GM19468 (cell line): ENCODE measurements around the gene PRC1.
"Not testable (repeated sequence)": the region's sequence is repeated elsewhere in the genome, so short reads cannot be mapped to it uniquely, and the experiment has no call there.

Experiments used
- ATAC-seq: cut with Tn5 transposase; IDR thresholded peaks from one replicate; pipeline ENCODE4 v1.9.1; 2021; ENCODE audit warnings: mild to moderate bottlenecking, moderate library complexity, moderate number of reproducible peaks; ENCODE audit not compliant: unreplicated experiment; ENCODE audit errors: extremely low read depth

Gene PRC1, protein sequence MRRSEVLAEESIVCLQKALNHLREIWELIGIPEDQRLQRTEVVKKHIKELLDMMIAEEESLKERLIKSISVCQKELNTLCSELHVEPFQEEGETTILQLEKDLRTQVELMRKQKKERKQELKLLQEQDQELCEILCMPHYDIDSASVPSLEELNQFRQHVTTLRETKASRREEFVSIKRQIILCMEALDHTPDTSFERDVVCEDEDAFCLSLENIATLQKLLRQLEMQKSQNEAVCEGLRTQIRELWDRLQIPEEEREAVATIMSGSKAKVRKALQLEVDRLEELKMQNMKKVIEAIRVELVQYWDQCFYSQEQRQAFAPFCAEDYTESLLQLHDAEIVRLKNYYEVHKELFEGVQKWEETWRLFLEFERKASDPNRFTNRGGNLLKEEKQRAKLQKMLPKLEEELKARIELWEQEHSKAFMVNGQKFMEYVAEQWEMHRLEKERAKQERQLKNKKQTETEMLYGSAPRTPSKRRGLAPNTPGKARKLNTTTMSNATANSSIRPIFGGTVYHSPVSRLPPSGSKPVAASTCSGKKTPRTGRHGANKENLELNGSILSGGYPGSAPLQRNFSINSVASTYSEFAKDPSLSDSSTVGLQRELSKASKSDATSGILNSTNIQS

DNA sequence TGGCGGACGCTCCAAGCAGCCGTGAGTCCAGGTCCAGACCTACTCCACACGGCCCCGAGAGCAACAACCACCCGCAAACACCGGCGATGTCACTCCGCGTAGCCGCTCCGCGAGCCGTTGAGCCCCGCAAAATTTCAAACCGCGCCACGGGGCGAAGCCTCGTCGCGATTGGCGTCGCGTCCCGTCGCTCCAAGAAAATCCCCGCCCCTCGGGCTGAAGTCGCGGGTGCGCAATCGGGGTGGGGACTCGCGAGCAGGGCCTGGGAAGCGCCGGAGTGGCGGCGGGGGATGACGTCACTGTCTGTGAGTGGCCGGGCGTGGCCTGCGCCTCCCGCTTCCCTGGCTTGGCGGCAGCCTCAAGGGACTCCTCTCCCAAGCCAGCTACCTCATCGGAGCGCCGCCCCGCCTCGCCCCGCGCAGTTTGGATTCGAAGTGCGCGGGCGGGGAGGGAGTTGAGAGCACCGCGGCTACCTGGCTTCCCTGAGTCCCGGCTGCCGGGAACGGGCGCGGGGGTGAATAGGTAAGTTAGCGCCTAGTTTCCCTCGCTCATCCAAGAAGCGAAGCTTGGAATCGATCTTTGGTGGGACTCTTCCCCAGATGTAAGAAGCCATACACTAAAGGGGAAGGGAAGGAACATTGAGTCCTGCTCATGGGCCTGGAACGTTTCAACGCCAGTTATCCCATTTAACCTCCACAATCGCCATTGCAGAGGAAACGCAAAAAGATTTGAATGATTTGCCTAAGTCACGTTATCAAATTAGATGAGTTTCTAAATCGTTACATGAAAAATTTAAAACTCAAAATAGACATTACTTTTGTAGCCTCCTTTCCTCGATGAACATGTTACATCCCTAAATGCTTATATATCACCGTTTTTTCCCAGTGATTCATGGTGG, at the start of gene PRC1:
Gene PRC1 (minus strand): TSS at position 119 of the 895 bp plus-strand sequence. CDS start 118 bp downstream, at position 1.
- peak; percentile 97 for ATAC-seq

DNA sequence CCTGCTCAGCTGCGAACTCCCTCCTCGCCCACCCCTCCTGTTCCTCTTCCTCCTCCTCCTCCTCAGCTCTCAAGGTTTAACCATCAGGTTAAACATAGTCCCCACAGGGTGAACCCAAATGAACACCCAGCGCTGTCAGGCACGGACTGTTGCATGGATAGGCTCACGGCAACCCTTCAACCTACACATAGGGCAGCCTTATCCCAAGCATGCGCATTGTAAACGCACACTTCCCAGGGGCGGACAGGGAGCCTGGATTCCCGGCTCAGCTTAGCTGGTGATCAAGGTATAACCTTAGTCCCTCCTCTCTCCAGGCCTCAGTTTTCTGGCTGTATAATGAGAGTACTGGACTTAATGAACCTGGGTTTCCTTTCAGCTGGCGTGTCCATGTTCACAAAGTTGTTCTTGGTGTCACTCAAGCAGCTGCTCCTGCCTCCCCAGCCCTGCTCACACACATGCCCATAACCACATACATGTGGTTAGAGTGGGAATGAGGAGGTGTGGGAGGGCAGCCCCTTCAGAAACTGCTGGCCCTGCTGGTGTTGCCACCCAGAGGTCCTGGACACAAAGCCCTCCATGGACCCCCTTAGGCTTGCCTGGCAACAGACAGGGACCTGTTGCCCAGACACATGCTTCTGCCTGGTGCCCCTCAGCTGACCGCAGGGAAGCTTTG, 49.0 kb upstream of the PRC1 start:
- ATAC-seq: no peak

DNA sequence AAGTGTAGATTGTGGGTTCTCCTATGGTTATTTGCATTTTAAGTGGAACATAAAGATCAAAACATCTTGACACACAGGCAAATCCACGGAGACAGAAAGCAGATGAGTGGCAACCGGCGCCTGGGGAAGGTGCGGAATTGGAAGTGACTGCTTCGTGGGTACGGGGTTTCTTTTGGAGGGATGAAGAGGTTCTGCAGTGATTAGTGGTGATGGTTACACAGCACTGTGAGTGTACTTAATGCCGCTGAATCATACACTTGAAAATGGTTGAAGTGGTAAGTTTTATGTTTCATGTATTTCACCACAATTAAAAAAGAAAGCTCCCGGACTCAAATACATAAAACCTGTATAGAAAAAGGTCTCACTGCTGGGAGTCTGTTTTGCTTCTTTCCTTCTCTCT, 46.5 kb upstream of the PRC1 start:
- no peak for ATAC-seq

DNA sequence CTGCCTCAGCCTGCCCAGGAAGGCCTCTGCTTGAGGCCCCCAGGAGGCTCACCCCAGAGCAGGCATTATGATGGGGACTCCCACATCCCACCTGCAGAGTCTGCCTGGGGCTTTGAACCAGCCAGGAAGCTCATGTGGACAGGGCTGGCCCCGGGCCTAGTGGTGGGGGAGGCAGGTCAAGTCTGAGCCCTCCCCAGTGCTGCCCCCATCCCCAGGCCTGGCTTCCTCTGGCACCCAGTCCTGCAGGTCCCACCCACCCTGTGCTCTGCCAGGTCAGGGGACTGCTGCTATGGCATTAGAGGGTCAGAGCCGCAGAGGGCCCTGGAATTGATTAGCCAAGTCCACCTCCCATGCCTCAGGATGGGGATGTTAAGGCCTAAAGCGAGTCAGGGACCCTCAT, 45.7 kb upstream of the PRC1 start:
- ATAC-seq: no peak

DNA sequence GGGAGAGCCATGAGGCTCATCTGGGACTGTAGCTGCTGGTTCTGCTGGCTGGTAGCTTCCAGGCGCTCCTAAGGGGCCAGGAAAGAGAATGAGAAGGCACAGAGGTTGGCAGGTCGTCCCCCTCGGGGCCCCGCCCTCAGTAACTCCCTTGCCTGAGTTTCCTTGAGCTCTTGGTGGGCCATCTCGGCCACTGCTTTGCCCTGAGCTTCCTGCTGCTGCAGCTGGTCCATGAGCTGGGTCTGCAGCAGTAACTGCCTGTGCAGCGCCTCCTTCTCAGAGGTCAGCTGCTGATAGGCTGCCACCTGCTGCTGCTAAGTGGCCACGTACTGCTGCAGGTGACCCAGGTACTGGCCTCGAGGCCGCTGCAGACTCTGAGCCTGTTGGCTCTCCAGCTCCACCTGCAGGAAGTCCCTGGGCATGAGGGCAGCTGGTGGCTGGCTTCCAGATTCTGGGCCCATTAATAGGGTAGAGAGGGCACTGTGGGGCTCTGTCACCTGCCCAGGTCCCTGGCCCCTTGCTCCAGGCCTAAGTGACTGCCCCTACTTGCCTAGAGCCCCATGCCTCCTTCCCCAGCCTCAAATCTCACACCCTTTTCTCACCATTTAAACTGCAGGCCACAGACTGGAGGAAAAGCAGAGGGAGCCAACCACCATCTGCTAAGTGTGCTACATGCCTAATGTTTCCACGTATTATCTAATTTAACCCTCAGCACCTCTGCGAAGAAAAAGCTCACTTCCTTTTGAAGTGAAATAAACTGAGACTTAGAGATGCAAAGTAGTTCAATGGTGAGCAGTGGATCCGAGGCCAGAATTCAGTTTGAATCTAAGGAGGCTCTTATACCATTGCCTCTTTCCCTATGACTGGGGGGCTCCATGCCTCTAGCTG, 38.8 kb upstream of the PRC1 start:
- no peak for ATAC-seq

DNA sequence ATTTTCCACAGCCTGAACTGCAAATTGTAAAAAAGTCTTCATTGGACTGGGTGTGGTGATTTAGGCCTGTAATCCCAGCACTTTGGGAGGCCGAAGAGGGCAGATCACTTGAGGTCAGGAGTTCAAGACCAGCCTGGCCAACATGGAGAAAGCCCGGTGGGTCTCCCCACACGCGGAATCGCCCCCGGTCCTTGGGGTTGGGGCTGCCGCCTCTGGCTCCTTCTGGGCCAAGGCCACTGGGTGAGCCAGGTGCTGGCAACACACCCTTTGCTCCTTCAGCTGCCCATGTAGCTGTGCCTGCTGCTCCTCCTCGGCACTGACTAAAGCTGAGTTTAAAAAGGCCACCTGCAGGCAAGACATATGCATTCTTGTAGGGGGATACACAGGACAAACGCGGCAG, 37.5 kb upstream of the PRC1 start:
- ATAC-seq: no peak

DNA sequence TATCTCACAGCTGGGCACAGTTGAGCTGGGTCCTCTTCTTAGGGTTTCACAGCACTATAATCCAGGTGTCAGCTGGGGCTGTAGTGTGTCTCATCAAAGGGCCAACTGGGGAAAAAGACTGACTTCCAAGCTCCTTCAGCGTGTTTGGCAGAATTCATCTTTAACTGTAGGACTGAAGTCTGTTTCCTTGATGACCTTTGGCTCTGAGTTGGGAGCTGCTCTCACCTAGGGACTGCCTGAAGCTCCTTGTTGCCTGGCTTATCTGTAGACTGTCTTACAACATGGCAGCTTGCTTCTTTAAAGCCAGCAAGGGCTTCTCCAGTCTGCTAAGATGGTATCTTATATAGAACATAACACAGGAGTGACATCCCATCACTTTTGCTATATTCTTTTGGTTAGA, 33.3 kb upstream of the PRC1 start:
- ATAC-seq: no peak

DNA sequence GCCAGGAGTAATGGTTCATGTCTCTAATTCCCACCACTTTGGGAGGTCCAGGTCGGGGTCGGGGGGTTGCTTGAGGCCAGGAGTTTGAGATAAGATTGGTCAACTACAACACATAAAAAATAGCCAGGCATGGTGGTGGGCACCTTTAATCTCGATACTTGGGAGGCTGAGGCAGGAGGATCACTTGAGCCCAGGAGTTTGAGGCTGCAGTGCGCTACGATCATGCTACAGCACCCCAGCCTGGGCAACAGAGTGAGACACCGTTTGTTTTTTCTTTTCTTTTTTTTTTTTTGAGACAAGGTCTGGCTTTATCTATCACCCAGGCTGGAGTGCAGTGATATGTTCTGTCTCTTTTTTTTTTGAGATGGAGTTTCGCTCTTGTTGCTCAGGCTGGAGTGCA, 29.4 kb upstream of the PRC1 start:
- ATAC-seq: no peak

DNA sequence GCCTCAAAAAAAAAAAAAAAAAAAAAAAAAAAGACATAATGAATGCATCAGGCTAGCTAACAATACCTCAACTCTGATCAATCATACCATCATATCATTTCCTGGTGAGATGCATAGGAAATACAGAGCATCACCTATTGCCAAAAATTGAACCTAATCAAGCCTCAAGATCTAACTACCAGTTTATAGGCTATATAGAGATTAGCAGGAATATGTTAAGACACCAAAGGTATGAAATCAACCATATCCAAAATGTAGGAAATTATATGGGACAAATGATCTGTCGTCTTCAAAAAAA, 28.4 kb upstream of the PRC1 start:
- ATAC-seq: no peak

DNA sequence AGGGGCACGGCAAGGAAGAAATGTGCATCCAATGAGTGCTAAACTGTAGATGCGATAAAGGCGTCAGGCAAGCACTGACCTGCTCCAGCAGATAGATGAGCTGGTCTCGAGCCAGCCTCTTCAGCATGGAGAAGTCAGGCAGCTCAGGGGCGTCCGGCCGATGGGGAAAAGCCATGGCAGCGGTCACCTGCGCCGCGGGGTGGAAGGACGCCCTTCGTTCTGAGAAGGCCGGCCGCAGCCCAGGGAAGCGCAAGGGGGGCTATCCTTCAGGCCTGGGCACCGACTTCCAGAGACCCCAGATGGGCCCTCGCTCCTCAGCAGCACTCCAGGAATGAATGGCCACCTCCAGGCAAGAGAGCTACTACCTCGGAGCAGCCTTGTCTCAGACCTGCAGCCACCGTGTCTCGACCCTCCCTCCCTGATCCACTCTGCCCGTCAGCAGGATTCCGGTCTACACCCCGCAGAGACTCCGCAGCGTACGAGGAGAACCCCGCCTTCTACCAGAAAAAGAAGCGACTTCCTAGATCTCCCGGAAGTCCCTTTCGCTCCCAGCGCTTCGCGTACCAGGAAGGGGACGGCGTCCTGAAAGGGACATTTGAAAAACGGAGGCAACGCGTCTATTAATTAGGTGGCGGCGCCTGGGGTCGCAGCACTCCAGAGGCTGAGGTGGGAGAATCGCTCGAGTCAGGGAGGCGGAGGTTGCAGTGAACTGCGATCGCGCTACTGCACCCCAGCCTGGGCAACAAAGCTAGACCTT, 27.9 kb upstream of the PRC1 start, which contains the start of gene VPS33B:
Gene VPS33B (minus strand): TSS at position 520 of the 757 bp plus-strand sequence. CDS start 345 bp downstream, at position 175.
- peak; percentile 74 for ATAC-seq

DNA sequence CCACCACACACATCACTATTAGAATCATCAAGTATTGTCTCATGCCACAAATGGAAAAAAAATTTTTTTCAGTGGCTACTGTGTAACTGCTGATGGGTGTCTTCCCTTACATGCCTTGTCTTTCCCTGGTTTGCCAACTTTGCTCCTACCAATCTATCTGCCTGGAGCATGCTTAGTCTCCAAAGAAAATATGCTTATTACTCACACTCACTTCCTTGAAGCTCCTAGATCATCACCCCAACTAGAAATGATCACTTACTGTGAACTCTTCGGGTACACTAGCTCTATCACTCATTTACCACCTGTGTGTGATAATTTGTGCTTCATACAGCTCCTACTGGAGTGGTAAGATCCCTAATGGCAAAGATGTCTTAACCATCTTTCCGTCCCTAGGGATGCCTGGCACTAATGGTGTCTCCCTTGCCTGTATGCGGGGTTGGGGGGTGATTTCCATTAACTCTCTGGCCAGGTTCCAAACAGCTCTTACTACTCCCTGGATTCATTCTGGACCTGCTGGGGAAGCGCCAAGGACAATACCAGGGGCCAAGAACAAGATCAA, 27.3 kb upstream of the PRC1 start:
- ATAC-seq: no peak

DNA sequence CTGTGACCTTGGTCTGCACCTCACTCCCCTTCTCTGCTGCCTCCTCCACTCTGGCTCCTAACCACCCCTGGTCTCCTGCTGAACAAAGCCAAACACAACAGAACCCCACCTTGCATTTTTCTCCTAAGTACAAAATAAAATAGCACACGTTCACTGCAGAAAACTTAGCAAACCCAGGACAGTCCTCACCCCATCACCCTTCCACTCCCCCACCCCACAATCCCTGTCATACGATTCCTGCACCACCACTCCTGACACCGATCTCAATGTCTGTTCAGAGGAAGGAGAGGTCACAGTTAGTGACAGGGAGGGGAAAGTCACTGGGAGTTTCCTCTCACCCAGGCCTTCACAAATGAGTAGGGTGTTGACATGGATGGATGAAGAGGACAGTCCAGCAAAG, 23.8 kb upstream of the PRC1 start:
- no peak for ATAC-seq

DNA sequence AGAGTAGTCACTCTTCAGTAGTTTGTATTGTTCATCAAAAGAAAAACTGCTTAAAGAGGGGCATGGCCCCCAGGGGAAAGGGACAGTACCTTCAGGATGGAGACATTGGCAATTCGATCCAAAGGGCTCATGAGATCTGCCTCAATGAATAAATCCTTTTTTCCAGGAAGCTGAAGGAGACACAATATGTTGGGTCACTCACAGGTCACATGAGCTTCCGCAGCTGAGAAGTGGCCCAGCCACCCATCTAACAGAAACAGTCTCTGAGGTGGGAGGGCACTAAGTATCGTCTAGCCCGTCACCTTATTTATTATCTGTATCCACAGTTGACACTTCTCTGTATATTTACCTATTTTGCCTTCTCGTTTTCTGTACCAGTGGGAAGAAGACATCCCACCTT, 23.4 kb upstream of the PRC1 start:
- no peak for ATAC-seq

DNA sequence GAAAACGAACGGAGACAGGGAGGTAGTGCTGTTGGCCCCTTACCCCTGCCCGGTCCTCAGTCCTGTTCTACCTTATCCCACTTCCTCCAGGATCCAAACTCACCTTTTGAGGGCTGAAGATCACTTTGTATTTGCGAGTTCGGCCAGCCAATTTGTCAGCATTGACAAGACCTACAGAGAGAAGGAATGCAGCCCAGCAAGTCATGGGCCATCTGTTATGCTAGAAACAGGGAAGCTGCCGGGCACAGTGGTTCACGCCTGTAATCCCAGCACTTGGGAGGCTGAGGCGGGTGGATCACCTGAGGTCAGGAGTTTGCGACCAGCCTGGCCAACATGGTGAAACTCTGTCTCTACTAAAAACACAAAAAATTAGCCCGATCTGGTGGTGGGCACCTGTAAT, 19.4 kb upstream of the PRC1 start:
- not testable (repeated sequence) for ATAC-seq

DNA sequence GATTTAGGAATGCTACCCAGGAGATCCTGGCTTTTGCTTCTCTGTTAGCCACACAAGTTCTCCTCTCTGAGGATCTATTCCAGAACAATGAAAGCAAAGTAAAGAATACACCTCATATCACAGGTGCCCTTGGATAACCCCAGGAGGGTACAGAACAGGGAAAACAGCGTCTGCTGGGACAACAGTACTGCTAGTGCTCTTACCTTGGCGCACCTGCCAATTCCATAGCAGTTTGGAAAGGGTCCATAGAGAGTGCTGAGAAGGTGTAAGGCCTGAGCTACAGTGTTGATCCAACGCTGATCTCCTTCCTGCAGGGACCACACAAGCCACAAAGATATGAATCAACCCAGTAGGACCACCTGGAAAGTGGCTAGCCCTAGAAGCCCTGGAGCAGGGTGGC, 12.9 kb upstream of the PRC1 start:
- no peak for ATAC-seq

DNA sequence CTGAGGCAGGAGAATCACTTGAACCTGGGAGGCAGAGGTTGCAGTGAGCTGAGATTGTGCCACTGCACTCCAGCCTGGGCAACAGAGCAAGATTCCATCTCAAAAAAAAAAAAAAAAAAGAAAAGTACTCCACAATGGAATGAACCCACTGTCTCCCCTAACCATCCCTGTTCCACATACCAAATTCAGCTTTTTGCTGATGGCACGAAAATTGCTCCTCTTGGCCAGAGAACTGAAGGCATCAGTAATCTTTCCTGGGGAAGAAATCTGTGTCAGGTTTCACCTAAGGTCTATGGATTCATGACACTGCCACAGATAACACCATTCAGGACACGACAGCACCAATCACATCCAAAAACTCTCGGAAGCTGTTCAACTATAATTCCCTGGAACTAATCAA, 6.9 kb upstream of the PRC1 start:
- ATAC-seq: no peak

DNA sequence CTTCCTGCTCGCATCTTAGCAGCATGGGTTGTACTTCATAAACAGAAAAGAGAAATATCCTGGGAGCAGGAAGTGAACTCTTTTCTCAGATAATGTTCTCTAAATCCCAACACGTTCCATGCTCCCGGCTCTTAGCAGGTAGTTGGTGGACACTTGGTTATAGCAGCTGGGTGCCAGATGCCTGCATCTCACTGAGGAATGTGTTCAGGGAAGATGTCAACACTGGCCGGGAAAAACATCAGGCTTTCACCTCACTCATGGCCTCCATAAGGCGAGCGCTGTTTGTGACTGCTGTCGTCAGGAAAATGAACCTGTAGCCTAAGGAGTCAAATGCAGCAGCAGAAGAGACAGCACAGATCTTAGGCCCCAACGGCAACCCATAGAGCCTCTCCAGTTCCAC, 4.4 kb upstream of the PRC1 start:
- ATAC-seq: no peak

DNA sequence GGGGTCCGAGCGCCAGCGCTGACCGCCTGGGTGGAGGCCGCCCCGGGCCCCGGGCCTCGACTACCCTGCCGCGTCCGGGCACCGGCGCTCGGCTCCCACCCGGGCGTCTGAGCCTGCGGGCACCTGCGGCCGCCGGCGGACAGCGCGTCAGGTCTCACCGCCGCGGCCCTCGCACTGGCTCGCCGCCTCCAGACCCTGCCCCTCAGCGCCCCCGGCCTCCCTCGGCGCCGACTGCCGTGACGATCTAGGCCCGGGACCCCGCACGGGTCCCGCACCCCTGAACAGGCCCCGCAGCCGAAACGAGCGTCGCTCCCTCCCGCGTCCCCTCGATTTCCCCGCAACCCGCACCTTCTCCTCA, 297 bp downstream of the PRC1 start:
- ATAC-seq: no peak
